Colonic mucosa (tissue), 4 donors: Measurements from ENCODE around the gene AXDND1. TPM values are rescaled to one million over a fixed set of nuclear protein-coding genes. Genes with fewer than 3 reads are reported as not detected.

Source experiments
- DNase-seq: peaks from one replicate; pipeline ENCODE4 v3.0.0-alpha.2; 2020
- H3K27ac ChIP-seq: fragments of 200-600 bp; one replicate; pipeline ENCODE4 v1.8.0; 2021
- H3K27me3 ChIP-seq: fragments of 200-600 bp; one replicate; pipeline ENCODE4 v1.8.0; 2021
- H3K36me3 ChIP-seq: fragments of 200-600 bp; one replicate; pipeline ENCODE4 v1.8.0; 2021
- H3K4me1 ChIP-seq: fragments of 200-600 bp; one replicate; pipeline ENCODE4 v1.8.0; 2021; ENCODE audit warnings: mild to moderate bottlenecking
- H3K4me3 ChIP-seq: fragments of 200-600 bp; one replicate; pipeline ENCODE4 v1.8.0; 2021
- H3K9ac ChIP-seq, 2 donors: one replicate each; pipeline ENCODE4 v1.7.0; 2013; ENCODE audit warnings: control low read depth in 2 of 2, low read depth in 2 of 2, low read length in 2 of 2
- H3K9me3 ChIP-seq: fragments of 200-600 bp; one replicate; pipeline ENCODE4 v1.8.0; 2021
- intact Hi-C: fragments of 100-400 bp; cut with DNase I; formaldehyde crosslinking; loops from one replicate; pipeline ENCODE4 v1.14.1; 2022
- total RNA-seq, 2 donors: library from RNA; stranded (reverse); fragmentation: NEBNext Ultra II Directional in 1 of 2; extraction: Animal tissue kit (Norgen Biotek cat#: 25700) in 1 of 2; gene quantifications; one replicate each; pipeline ENCODE4 v1.2.1, GENCODE V29; 2021
- TF ChIP-seq, protein P1 (sequence below): fragments of 200-600 bp; IDR thresholded peaks from one replicate; pipeline ENCODE4 v1.8.0; 2022; ENCODE audit warnings: antibody characterized with exemption, mild to moderate bottlenecking
- donor health status: healthy.
- donor health status: DM: no; HTN: no; CAD: no.
- donor health status: DM: no; HTN: no; CAD: no.

The AXDND1 gene, protein sequence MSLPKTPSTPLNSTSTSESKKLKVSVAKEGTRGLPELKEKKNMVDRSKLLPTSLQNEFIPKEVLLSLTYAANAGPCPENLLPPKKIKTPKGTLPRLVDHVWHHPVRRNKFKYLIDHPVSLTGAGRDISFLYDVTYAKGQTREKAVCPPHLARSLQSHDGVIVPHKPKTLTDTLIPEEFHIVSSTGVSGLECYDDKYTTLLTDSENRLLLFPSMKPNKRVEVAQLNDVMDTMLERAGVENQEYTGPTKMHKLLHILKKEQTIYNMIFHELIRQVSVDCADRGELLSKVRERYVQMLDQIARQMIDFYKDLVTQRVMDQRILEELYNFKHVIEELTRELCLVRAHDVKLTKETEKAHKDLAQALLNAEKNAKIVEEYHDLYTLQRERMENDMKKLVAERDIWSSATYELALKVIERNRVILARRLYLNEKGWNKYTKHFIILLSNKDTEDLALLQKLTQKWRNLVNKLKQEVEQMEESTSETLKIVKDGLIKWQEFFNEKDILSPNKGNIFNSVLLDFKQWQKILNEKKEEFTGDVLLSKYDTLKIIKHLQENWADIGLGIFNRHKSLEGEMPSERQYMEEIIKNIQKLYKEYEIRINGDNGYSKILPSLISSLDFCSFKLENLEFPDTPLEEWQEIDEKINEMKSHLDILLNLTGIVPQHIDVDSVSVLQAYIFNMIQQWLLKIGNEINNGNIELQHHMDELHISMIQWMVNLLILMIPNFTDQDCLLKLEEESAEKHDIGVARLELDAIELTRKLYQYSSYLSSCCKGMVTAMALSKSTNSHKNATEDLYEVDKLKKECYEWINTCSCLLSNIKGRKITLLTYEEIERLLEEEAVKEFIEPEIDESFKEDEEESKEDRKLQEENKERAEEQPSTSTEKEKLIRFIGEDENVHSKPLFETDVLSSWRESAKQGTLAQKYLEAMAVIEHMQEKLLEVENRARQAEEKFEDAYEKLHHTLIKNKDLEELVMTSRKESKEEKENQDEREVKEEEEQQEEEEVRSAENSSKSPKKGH
- 1 to 10 TPM; 2.8 to 7.9 TPM for total RNA-seq

DNA sequence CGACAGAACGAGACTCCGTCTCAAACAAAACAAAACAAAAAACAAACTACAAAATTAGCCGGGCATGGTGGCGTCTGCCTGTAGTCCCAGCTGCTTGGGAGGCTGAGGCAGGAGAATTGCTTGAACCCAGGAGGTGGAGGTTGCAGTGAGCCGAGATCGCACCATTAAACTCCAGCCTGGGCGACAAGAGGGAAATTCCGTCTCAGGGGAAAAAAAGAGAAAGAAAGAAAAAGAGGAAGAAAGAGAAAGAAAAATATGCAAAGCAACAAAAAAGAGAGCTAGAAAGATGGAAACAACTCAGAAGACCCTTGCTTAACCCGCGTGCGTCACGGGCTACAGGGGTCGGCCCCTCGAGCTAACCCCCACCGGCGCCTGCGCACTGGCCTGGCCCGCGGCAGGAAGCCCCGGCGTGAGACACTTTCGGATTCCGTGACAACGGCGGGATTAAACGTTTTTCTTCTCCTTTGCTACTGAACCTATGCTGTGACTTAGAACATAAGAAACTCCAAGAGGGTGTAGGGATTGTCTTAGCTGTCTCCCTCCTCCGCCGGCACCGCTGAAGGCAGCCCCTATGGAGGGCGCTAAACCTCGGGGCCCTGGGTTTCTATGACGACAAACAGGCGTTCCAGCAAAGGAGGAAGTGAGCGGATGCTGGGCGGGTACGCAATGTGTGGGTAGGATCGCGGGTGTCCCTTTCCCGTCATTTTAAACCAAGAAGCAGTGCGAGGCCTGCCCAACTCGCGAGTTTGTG, at the start of gene AXDND1:
TSS of gene AXDND1 (plus strand) at position 630 of the 751 bp plus-strand sequence. CDS start 539 bp downstream, outside the sequence.
- H3K9ac ChIP-seq = peak within 1 kb of the TSS; percentile 82 to 95
- peak within 1 kb of the TSS; percentile 93 for H3K27ac ChIP-seq
- no peaks in the 10 kb centered on the region for H3K4me1 ChIP-seq
- no peaks in the 10 kb centered on the region for H3K36me3 ChIP-seq
- TF ChIP-seq, protein P1, sequence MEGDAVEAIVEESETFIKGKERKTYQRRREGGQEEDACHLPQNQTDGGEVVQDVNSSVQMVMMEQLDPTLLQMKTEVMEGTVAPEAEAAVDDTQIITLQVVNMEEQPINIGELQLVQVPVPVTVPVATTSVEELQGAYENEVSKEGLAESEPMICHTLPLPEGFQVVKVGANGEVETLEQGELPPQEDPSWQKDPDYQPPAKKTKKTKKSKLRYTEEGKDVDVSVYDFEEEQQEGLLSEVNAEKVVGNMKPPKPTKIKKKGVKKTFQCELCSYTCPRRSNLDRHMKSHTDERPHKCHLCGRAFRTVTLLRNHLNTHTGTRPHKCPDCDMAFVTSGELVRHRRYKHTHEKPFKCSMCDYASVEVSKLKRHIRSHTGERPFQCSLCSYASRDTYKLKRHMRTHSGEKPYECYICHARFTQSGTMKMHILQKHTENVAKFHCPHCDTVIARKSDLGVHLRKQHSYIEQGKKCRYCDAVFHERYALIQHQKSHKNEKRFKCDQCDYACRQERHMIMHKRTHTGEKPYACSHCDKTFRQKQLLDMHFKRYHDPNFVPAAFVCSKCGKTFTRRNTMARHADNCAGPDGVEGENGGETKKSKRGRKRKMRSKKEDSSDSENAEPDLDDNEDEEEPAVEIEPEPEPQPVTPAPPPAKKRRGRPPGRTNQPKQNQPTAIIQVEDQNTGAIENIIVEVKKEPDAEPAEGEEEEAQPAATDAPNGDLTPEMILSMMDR = no peak
- peak within 1 kb of the TSS; percentile 89 for H3K4me3 ChIP-seq
- H3K9me3 ChIP-seq = no peaks in the 10 kb centered on the region
- DNase-seq = peak; percentile 93
- H3K27me3 ChIP-seq = no peaks in the 10 kb centered on the region
- intact Hi-C loops = loop anchor here (5.0 kb wide), 1 partner anchor 288 kb away; no protein-coding TSS in a partner anchor

DNA sequence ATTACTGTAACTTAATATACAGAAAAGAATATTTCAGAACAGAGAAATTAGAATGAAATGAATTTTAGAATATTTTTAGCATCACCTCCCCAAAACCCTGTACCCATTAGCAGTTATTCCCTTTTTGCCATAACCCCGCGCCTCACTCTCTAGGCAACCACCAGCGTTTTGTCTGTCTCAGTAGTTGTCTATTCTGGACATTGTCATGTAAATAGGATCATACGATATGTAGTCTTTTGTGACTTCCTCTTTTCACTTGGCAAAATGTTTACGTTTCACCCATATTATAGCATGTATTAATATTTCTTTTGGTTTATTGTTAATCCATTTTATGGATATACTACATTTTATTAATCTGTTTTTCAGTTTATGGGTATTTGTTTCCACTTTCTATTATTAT, 47.3 kb upstream of the AXDND1 start:
- Histone ChIP-seq H3K4me1 (no peaks in the 10 kb centered on the region), H3K36me3 (no peaks in the 10 kb centered on the region), H3K27me3 (no peaks in the 10 kb centered on the region), H3K9me3 (no peaks in the 10 kb centered on the region), H3K9ac (no peak overlapping the region), H3K27ac (no peak overlapping the region), H3K4me3 (no peak overlapping the region)
- intact Hi-C loops = no loop called here
- DNase-seq = no peak
- TF ChIP-seq, protein P1 = no peak

DNA sequence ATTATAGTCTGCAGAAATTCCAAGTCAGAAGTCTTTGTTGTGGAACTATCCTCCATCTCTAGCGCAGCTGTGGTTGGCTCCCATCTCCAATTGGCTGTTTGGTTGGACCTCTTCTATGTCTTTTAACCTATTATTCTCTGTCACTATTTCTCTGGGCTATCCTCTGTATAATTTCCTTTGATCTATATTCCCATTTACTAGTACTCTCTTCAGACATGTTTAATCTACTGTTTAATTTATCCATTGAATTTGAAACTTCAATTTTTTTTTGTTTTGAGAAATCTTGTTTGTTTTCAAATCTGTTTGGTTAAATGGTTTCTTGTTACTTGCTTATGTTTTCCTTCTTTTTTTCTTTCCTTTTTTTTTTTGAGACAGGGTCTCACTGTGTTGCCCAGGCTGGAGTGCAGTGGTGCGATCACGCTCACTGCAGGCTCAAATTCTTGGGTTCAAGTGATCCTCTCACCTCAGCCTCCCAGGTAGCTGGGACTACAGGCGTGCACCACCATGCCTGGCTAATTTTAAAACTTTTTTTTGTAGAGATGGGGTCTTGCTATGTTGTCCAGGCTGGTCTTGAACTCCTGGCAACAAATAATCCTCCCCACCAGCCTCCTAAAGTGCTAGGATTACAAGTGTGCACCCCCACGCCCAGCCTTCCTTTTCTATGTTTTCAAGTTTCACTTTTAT, 44.1 kb upstream of the AXDND1 start:
- intact Hi-C loops = no loop called here
- Histone ChIP-seq H3K4me1 (no peaks in the 10 kb centered on the region), H3K9me3 (no peaks in the 10 kb centered on the region), H3K4me3 (no peak overlapping the region), H3K27me3 (no peaks in the 10 kb centered on the region), H3K36me3 (no peaks in the 10 kb centered on the region), H3K27ac (no peak overlapping the region), H3K9ac (no peak overlapping the region)
- TF ChIP-seq, protein P1 = no peak
- no peak for DNase-seq

DNA sequence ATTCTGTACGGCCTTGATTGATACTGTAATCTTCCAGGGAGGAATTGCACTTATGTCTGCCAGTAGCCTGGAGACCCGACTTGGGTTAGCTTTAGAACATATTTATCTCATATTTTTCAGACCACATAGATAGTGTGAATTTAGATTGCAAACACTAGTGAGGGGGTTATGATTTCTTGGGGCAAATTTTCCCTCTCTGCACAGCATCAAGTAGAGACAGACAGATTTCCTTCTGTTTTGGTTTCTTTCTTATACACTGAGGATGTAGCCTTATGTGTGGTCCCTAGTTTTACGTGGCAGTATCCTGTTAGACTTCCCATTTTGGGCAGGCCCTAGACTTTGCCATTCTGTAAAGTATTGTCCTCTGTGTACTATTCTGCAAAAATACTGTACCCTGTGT, 43.2 kb upstream of the AXDND1 start:
- intact Hi-C loops = no loop called here
- Histone ChIP-seq H3K9ac (no peak overlapping the region), H3K27ac (no peak overlapping the region), H3K36me3 (no peaks in the 10 kb centered on the region), H3K4me1 (no peaks in the 10 kb centered on the region), H3K9me3 (no peaks in the 10 kb centered on the region), H3K4me3 (no peak overlapping the region), H3K27me3 (no peaks in the 10 kb centered on the region)
- TF ChIP-seq, protein P1 = no peak
- no peak for DNase-seq
